Psoas muscle (tissue), 8 donors: ENCODE results near the gene PRCD. TPM values are rescaled to one million over a fixed set of nuclear protein-coding genes. Genes with fewer than 3 reads are reported as not detected.

ENCODE experiments used
- ATAC-seq, 4 donors: fragments of 200-7000 bp; cut with Tn5 transposase; one replicate each; pipeline ENCODE4 v1.9.1; 2020; ENCODE audit warnings: moderate library complexity in 3 of 4, mild to moderate bottlenecking in 2 of 4
- DNase-seq, 2 donors: peaks; one replicate each; pipeline ENCODE4 v3.0.0-alpha.2; 2020
- H3K27ac ChIP-seq: fragments of 200-600 bp; one replicate; pipeline ENCODE4 v1.8.0; 2022
- H3K27me3 ChIP-seq, 3 donors: fragments of 200-600 bp in 1 of 3; one replicate each; pipeline versions ENCODE4 v1.6.1 to v1.8.0; 2013 to 2022; ENCODE audit warnings: low read length in 2 of 3, mild to moderate bottlenecking in 2 of 3, moderate library complexity in 1 of 3; ENCODE audit not compliant: insufficient read depth in 3 of 3
- H3K36me3 ChIP-seq, 2 donors: fragments of 200-600 bp in 1 of 2; one replicate each; pipeline versions ENCODE4 v1.6.1 to v1.8.0; 2013 to 2022; ENCODE audit warnings: low read depth in 1 of 2, mild to moderate bottlenecking in 1 of 2, moderate library complexity in 1 of 2; ENCODE audit not compliant: insufficient read depth in 1 of 2
- H3K4me1 ChIP-seq: fragments of 200-600 bp; one replicate; pipeline ENCODE4 v1.8.0; 2022
- H3K4me3 ChIP-seq: fragments of 200-600 bp; one replicate; pipeline ENCODE4 v1.8.0; 2022; ENCODE audit warnings: mild to moderate bottlenecking
- H3K9me3 ChIP-seq: fragments of 200-600 bp; one replicate; pipeline ENCODE4 v1.8.0; 2022
- WGBS, 3 donors: extraction: QIAGEN DNeasy Blood & Tissue Kit; methylation state at CpG; one replicate each; pipeline versions ENCODE4 v1.1.6 to v1.1.7; 2013; 5-methylcytosine and 5-hydroxymethylcytosine counted together
- intact Hi-C, 2 donors: fragments of 100-400 bp; cut with DNase I; formaldehyde crosslinking; loops; one replicate each; pipeline versions ENCODE4 v1.11.0 to v1.14.2; 2022
- polyA plus RNA-seq, 3 donors: library from polyadenylated mRNA; stranded (reverse); fragments of 200-250 nt; gene quantifications; one replicate each; pipeline ENCODE4 v1.2.3, GENCODE V29; 2013
- total RNA-seq, 4 donors: library from RNA; stranded (reverse); fragmentation: NEBNext Ultra II Directional in 2 of 4; extraction: Animal tissue kit (Norgen Biotek cat#: 25700) in 2 of 4; gene quantifications; one replicate each; pipeline versions ENCODE4 v1.2.1 to v1.2.4, GENCODE V29; 2021 to 2023
- TF ChIP-seq, protein P1 (sequence below): fragments of 200-600 bp; IDR thresholded peaks from one replicate; pipeline ENCODE4 v1.8.0; 2022; ENCODE audit warnings: antibody characterized with exemption
- donor health status: healthy with polysubstance abuse.
- donor health status: DM: no; HTN: no; CAD: no; lungs with moderate emphysema.
- donor health status: Bipolar disorder and iron deficiency.
- donor health status: healthy.
- donor health status: DM: yes; HTN: yes; CAD: no.
- donor health status: DM: no; HTN: no; CAD: no.
- donor health status: DM: no; HTN: no; CAD: no.
- donor health status: DM: yes; HTN: yes; CAD: no.

Gene PRCD
- total and polyA plus RNA-seq, 7 donors: 0.18 to 1.7 (median 1.3) TPM

GRCh38 chr17:76543826-76544545 is 4.1 kb downstream of the PRCD start:
- DNase-seq: no peak
- Histone ChIP-seq H3K27ac (no peak overlapping the region), H3K4me3 (no peak overlapping the region), H3K4me1 (peaks cover 49% of the 10 kb centered on the region), H3K36me3 (no peaks in the 10 kb centered on the region), H3K27me3 (no peaks in the 10 kb centered on the region), H3K9me3 (no peaks in the 10 kb centered on the region)
- TF ChIP-seq, protein P1, sequence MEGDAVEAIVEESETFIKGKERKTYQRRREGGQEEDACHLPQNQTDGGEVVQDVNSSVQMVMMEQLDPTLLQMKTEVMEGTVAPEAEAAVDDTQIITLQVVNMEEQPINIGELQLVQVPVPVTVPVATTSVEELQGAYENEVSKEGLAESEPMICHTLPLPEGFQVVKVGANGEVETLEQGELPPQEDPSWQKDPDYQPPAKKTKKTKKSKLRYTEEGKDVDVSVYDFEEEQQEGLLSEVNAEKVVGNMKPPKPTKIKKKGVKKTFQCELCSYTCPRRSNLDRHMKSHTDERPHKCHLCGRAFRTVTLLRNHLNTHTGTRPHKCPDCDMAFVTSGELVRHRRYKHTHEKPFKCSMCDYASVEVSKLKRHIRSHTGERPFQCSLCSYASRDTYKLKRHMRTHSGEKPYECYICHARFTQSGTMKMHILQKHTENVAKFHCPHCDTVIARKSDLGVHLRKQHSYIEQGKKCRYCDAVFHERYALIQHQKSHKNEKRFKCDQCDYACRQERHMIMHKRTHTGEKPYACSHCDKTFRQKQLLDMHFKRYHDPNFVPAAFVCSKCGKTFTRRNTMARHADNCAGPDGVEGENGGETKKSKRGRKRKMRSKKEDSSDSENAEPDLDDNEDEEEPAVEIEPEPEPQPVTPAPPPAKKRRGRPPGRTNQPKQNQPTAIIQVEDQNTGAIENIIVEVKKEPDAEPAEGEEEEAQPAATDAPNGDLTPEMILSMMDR: no peak
- intact Hi-C loops: no loop called here
- 24 to 45% (median 28%) methylated on average over 20 to 22 of the region's 22 CpGs for WGBS, 3 donors
- ATAC-seq: no peak

GRCh38 chr17:76544546-76545365 is 4.9 kb downstream of the PRCD start:
- TF ChIP-seq, protein P1: no peak
- peak in 1 of 4 donors; percentile 1 for ATAC-seq
- WGBS, 3 donors: 32 to 49% (median 38%) methylated on average over 17 to 24 of the region's 24 CpGs
- Histone ChIP-seq H3K4me3 (no peak overlapping the region), H3K4me1 (peaks cover 49% of the 10 kb centered on the region), H3K27me3 (no peaks in the 10 kb centered on the region), H3K27ac (no peak overlapping the region), H3K9me3 (no peaks in the 10 kb centered on the region), H3K36me3 (no peaks in the 10 kb centered on the region)
- peak in 1 of 2 donors; percentile 55 for DNase-seq
- intact Hi-C loops: no loop called here

- no peak for ATAC-seq
- intact Hi-C loops: no loop called here
- H3K9me3 ChIP-seq: no peaks in the 10 kb centered on the region
- TF ChIP-seq, protein P1: no peak
- 61 to 77% (median 69%) methylated on average over 13 of the region's 13 CpGs for WGBS, 3 donors
- no peaks in the 10 kb centered on the region for H3K27me3 ChIP-seq
- no peak overlapping the region for H3K4me3 ChIP-seq
- DNase-seq: no peak
- H3K27ac ChIP-seq: no peak overlapping the region
- H3K4me1 ChIP-seq: peaks cover 45% of the 10 kb centered on the region
- no peaks in the 10 kb centered on the region for H3K36me3 ChIP-seq
These were observed 6.2 kb downstream of the PRCD start for GRCh38 chr17:76545918-76546555.

DNA sequence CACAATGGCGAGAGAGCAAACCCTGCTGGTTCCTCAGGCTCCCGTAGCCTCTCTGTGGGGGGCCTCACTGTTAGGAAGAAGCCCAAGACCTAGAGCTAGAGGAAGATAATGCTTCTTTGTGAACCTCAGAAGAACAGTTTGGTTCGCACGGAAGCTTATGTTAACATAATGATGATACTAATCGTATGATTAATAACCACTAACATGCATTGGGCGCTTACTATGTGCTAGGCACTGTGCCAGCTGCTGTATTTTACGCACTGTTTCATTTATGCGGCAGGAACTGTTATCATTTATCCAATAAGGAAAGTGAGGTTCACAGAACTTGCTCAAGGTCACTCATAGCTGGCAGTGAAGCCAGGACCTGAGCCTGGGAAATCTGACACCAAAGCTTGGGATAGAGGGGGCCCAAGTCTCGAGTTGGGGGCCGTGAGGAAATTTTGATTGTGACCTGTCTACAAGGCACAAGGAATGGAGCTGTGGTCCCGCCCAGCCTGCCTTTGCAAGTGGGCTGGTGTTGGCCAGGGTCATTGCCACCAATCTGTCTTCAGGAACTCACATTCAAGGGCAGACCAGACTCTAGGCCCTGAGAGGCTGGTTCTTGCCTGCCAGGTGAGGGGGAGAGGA is 6.8 kb downstream of the PRCD start:
- WGBS, 3 donors: 53 to 74% (median 61%) methylated on average over 11 of the region's 11 CpGs
- ATAC-seq (peak in 1 of 4 donors; percentile 4), DNase-seq (no peak)
- H3K4me3 ChIP-seq: no peak overlapping the region
- H3K9me3 ChIP-seq: no peaks in the 10 kb centered on the region
- H3K27ac ChIP-seq: no peak overlapping the region
- peaks cover 49% of the 10 kb centered on the region for H3K4me1 ChIP-seq
- TF ChIP-seq, protein P1: no peak
- no peaks in the 10 kb centered on the region for H3K27me3 ChIP-seq
- H3K36me3 ChIP-seq: no peaks in the 10 kb centered on the region
- intact Hi-C loops: loop anchor here in 1 of 2 donors (1.0 kb wide), 1 partner anchor 23 kb away; no protein-coding TSS in a partner anchor
